Ovary (tissue), 9 donors: Measurements from ENCODE around the gene PPT1. TPM values are rescaled to one million over a fixed set of nuclear protein-coding genes. Genes with fewer than 3 reads are reported as not detected.

Experiments used
- DNase-seq, 5 donors: peaks; one replicate each; pipeline ENCODE4 v3.0.0-alpha.2; 2019 to 2020
- H3K27ac ChIP-seq, 2 donors: fragments of 200-600 bp; one replicate each; pipeline versions ENCODE4 v1.5.1 to v1.8.0; 2019 to 2022
- H3K27me3 ChIP-seq: fragments of 200-600 bp; one replicate; pipeline ENCODE4 v1.8.0; 2022
- H3K36me3 ChIP-seq: fragments of 200-600 bp; sonication (generic); one replicate; pipeline ENCODE4 v1.5.1; 2019
- H3K4me1 ChIP-seq: one replicate; pipeline ENCODE4 v1.8.1; 2013; ENCODE audit warnings: mild to moderate bottlenecking, moderate library complexity; ENCODE audit not compliant: insufficient read depth
- H3K4me3 ChIP-seq: fragments of 200-600 bp; sonication (generic); one replicate; pipeline ENCODE4 v1.5.1; 2017
- H3K9me3 ChIP-seq, 2 donors: fragments of 200-600 bp in 1 of 2; sonication (generic) in 1 of 2; one replicate each; pipeline versions ENCODE4 v1.5.1 to v1.8.1; 2013 to 2019; ENCODE audit warnings: mild to moderate bottlenecking in 1 of 2, moderate library complexity in 1 of 2
- CTCF ChIP-seq, 3 donors: fragments of 450-650 bp in 2 of 3; fragments of 200-600 bp in 1 of 3; IDR thresholded peaks; one replicate each; pipeline versions ENCODE4 v1.5.1 to v1.8.0; 2016 to 2022; ENCODE audit warnings: antibody characterized with exemption in 3 of 3, mild to moderate bottlenecking in 1 of 3
- EP300 ChIP-seq: sonication (generic); formaldehyde crosslinking; IDR thresholded peaks from one replicate; pipeline ENCODE4 v1.6.1; 2017; ENCODE audit warnings: antibody characterized with exemption
- POLR2A ChIP-seq: fragments of 450-650 bp; IDR thresholded peaks from one replicate; pipeline ENCODE4 v1.6.1; 2017; ENCODE audit warnings: antibody characterized with exemption, mild to moderate bottlenecking, moderate library complexity
- WGBS, 3 donors: extraction: QIAGEN DNeasy Blood & Tissue Kit in 1 of 3; methylation state at CpG; one replicate each; pipeline versions ENCODE4 v1.1.5 to v1.1.7; 2013 to 2017; 5-methylcytosine and 5-hydroxymethylcytosine counted together
- intact Hi-C, 4 donors: fragments of 100-400 bp; cut with DNase I; formaldehyde crosslinking; loops; one replicate each; pipeline versions ENCODE4 v1.11.0 to v1.15.1; 2022 to 2023
- polyA plus RNA-seq, 2 donors: library from polyadenylated mRNA; stranded (reverse); fragments of 200-250 nt in 1 of 2; fragments of 350-450 nt in 1 of 2; fragmentation: Illumina TruSeq in 1 of 2; extraction: RNeasy Lipid Tissue Mini Kit (QIAGEN cat#74804) in 1 of 2; gene quantifications; one replicate each; pipeline ENCODE4 v1.2.3, GENCODE V29; 2013 to 2014
- total RNA-seq, 7 donors: library from RNA; depleted of rRNA in 2 of 7; stranded (reverse); fragments of >200 nt in 2 of 7; fragmentation: NEBNext Ultra II Directional in 3 of 7; extraction: Animal tissue kit (Norgen Biotek cat#: 25700) in 3 of 7; gene quantifications; one replicate each; pipeline versions ENCODE4 v1.1.0 to v1.2.4, GENCODE V29; 2016 to 2023
- donor health status: DM: no; HTN: no; CAD: no; lungs with moderate emphysema.
- donor health status: DM: no; HTN: no; CAD: no.
- donor health status: Bipolar disorder and iron deficiency.
- donor health status: DM: yes; HTN: yes; CAD: no.
- donor health status: DM: no; HTN: no; CAD: no.
- donor health status: DM: yes; HTN: yes; CAD: no.

The PPT1 gene
- total and polyA plus RNA-seq, 9 donors: 38.0 to 247 (median 71.0) TPM

GRCh38 chr1:40107290-40107959 is 10.4 kb upstream of the PPT1 start:
- Histone ChIP-seq H3K27me3 (no peaks in the 10 kb centered on the region), H3K4me1 (no peaks in the 10 kb centered on the region), H3K27ac (no peak overlapping the region), H3K36me3 (no peaks in the 10 kb centered on the region), H3K4me3 (no peak overlapping the region), H3K9me3 (peaks cover 0 to 10% of the 10 kb centered on the region in 2 donors)
- DNase-seq: no peak
- no peak for TF ChIP-seq EP300
- no peak for TF ChIP-seq CTCF (IDR thresholded peaks at IDR 0.05)
- no peak for TF ChIP-seq POLR2A
- WGBS, 3 donors: 88% methylated on average over 6 of the region's 6 CpGs
- intact Hi-C loops: no loop called here

- H3K4me3 ChIP-seq: no peak overlapping the region
- H3K27ac ChIP-seq: no peak overlapping the region
- no peak for DNase-seq
- no peaks in the 10 kb centered on the region for H3K4me1 ChIP-seq
- 77 to 82% (median 77%) methylated on average over 1 of the region's 1 CpG for WGBS, 3 donors
- TF ChIP-seq CTCF (IDR thresholded peaks at IDR 0.05): no peak
- no peak for TF ChIP-seq EP300
- TF ChIP-seq POLR2A: no peak
- H3K36me3 ChIP-seq: no peaks in the 10 kb centered on the region
- H3K9me3 ChIP-seq: peaks cover 0 to 5% of the 10 kb centered on the region in 2 donors
- intact Hi-C loops: no loop called here
- no peaks in the 10 kb centered on the region for H3K27me3 ChIP-seq
These were observed 8.0 kb upstream of the PPT1 start for GRCh38 chr1:40105028-40105427.

GRCh38 chr1:40102896-40103295 is 5.8 kb upstream of the PPT1 start:
- Histone ChIP-seq H3K4me3 (no peak overlapping the region), H3K27me3 (no peaks in the 10 kb centered on the region), H3K27ac (no peak overlapping the region), H3K4me1 (no peaks in the 10 kb centered on the region), H3K9me3 (peaks cover 0 to 5% of the 10 kb centered on the region in 2 donors), H3K36me3 (no peaks in the 10 kb centered on the region)
- no peak for DNase-seq
- intact Hi-C loops: no loop called here
- TF ChIP-seq POLR2A (no peak), CTCF (IDR thresholded peaks at IDR 0.05) (no peak), EP300 (no peak)
- 84 to 87% (median 85%) methylated on average over 3 of the region's 3 CpGs for WGBS, 3 donors

GRCh38 chr1:40102038-40102437 is 5.0 kb upstream of the PPT1 start:
- Histone ChIP-seq H3K27ac (no peak overlapping the region), H3K4me3 (no peak overlapping the region), H3K27me3 (no peaks in the 10 kb centered on the region), H3K4me1 (peaks cover 3% of the 10 kb centered on the region), H3K36me3 (no peaks in the 10 kb centered on the region), H3K9me3 (peaks cover 0 to 5% of the 10 kb centered on the region in 2 donors)
- 39 to 55% (median 41%) methylated on average over 1 of the region's 1 CpG for WGBS, 3 donors
- intact Hi-C loops: no loop called here
- DNase-seq: no peak
- TF ChIP-seq EP300 (no peak), POLR2A (no peak), CTCF (IDR thresholded peaks at IDR 0.05) (no peak)
